Endometrial microvascular endothelial cells (primary cell): Measurements from ENCODE around the gene SHD. TPM values are rescaled to one million over a fixed set of nuclear protein-coding genes. Genes with fewer than 3 reads are reported as not detected.

Source experiments
- in situ Hi-C: cut with HindIII; loops from 2 replicates; pipeline ENCODE4 v1.10.0; 2017; ENCODE audit warnings: low sequenced_read_pairs, low pct_unique_long_range_greater_than_20kb; ENCODE audit errors: inconsistent ontology term
- total RNA-seq: library from RNA; depleted of rRNA; stranded (reverse); fragments of >200 nt; gene quantifications from one replicate; pipeline ENCODE4 v1.2.3, GENCODE V29; 2015; ENCODE audit errors: inconsistent ontology term

SHD gene
- total RNA-seq, 1 donor from 2014 or later, result not detected

DNA sequence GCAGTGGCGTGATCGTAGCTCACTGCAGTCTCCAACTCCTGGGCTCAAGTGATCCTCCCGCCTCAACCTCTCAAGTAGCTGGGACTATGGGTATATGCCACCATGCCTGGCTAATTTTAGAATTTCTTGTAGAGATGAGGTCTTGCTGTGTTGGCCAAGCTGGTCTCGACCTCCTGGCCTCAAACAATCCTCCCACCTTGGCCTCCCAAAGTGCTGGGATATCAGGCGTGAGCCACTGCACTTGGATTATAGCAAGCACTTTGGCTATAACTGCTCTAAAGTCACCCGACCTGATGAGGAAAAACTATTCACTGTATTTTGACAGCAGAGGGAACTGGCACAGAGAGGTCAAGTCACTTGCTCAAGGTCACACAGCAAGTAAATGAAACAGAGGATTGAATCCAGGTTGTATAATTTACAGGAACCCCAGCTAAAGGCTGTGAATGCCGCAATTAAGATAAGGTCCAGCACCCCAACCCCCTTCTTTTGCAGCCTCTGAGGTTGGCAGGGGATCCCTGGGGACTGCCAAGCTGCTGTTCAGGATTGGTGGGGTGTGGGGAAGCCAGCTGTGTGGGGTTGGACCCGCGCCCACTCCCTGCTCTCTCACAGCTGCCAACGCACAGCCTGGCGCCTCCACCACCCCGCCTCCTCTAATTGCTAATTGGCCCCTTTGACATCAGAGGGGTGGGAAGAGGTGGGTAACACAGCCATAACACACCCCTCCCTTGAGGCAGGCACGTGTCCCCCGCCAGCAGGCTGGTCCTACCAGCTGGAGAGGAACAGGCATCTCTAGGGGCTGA, 17.1 kb downstream of the SHD start:
- in situ Hi-C loops, result no loop called here

DNA sequence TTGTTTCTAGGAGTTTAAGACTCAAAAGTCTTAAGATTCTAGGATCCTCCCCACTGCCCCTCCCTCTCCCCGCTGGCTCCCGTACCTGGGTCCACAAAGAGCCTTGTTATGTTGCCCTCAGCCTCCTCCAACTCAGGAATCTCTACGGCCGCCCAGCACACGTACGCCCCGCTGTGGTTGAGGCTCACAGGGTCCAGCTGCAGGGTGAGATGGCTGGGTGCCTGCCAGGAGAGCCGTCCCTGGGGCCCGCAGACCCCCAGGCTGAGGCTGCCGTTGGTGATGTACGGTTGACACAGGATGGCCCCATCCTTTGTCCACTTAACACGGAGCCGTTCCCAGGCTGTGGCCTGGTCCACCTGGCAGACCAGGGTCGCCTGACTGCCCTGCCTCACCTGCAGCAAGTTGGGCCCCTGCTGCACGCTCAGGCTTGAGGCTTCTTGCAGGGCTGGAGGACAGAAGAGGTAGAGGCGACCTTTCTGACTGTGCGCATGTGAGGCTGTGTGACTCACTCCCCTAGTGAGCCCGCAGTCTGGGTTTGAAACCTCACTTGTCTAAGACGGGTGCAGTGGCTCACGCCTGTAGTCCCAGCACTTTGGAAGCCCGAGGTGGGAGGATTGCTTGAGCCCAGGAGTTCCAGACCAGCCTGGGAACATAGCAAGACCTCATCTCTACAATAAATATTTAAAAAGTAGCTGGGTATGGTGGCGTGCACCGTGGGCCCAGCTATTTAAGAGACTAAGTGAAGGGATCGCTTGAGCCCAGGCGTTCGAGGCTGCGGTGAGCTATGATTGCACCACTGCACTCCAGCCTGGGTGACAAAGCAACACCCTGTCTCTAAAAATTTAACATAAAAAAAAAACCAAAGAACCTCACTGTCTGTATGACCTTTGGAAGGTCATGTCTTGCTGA, 19.1 kb downstream of the SHD start:
- in situ Hi-C loops, result no loop called here

DNA sequence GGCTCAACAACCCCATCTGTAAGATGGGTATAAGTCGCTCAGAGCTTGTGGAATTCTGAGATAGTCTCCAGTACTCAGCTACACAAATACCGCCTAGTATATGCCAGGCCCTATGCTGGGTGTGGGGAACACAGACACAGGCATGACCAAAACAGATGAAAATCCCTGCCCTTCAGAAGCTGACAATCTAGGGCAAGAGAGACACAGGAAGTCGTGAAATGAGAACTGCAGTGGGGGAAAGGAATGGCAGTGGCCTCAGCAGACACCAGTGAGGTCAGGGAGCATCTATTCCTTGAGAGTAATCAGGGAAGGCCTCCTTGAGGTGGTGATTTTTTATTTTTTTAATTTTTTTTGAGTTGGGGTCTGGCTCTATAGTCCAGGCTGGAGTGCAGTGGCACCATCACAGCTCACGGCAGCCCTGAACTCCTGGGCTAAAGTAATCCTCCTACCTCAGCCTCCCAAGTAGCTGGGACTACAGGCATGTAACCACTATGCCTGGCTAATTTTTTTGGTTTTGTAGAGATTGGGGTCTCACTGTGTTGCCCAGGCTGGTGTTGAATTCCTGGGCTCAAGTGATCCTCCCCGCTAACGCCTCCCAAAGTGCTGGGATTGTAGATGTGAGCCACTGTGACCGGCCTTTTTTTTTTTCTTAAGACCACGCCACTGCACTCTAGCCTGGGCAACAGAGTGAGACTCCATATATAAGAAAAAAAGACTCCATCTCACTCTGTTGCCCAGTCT, 19.9 kb downstream of the SHD start:
- in situ Hi-C loops, result no loop called here

DNA sequence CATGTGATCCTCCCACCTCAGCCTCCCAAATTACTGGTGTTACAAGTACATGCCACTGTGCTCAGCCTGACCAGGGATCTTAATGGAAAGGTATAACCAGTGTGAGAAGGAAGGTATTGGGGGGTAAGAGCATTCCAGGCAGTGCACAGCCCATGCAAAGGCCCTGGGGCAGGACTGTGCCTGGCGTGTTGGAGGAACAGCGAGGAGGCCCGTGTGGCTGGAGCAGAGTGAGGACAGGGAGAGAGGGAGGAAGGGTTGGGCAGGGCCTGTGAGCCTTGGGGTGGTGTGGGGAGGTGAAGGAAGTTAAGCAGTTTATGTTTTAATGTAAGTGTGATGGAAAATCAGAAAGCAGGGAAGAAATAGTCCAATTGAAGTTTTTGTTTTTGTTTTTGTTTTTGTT, 21.5 kb downstream of the SHD start:
- in situ Hi-C loops, result no loop called here

DNA sequence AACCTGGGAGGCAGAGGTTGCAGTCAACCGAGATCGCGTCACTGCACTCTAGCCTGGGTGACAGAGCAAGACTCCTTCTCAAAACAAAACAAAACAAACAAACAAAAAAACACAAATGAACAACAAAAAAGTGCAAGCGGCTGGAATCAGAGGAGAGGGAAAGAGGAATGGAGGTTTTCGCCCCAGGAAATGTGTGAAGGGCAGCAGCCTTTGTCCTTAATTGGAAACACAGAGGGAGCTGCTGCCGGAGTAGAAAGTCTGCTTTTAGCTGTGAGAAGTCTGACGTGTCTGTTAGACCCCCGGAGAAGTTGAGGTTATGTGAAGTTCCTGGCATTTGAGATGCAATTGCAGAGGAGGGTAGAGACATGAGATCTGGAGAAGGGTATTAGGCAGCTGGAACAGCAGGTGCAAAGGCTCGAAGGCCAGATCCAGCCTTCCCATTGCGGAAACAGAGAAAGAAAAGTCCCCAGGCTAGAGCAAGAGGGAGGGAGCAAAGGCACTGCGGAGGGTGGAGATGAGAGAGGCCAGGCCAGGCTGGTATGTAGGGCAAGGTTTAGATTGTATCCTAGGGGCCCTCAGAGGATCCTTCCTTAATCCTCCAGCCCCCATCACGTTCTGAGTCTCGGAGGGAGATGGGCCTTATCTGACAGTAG, 22.6 kb downstream of the SHD start:
- in situ Hi-C loops, result no loop called here

DNA sequence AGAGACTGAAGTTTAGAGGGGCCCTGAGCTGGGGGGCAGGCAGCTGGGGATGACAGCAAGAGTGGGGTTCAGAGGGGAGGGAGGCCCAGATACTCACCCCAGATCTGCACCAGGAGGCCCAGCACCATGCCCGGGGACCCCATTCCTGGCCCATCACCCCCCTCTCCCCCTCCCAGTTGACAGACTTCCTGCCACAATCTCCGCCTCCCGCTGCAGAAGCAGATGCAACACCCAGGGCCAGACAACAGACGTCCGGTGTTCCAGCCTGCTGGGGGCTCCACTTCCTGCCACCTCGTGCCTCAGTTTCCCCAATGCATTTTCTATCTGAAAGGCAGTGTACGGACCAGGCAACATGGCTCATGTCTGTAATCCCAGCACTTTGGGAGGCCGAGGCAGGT, 23.2 kb downstream of the SHD start, which contains the start of gene TMIGD2:
Gene TMIGD2, minus strand, starts transcription at position 147 of the 398 bp plus-strand sequence. Its CDS starts 4 bp downstream, at position 143.
- in situ Hi-C loops, result no loop called here

DNA sequence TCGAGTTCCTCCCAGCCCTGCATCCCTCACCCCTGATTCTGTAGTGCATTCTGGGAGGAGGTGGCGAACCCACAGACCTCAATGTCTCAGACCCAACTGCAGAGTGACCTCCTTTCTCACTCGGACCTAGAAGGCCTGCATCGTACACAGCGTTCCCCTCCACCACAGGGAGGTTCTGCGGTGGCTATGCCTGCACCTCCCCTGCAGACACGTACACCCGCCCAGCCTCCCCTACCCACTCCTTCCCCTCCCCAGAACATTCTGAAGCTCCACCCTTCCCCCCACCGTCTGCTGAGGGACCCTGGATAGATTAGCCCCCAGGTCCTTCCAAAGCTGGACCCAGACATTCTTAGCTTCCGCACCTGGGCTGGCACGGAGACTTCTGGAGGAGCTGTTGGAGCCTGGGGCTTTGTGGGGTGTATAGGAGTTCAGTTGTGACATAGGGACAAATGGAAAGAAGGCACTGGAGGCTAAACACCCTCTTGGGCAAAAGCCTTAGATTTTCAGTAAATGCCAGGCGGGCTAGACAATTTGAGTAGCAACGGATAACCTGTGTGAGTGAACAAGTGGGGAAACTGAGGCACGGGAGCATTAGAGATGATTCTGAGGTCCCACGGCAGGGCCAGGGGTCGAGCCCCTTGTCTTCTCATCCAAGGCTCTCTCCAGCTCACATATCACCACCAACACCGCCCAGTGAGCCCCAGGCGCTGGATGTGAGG, 24.9 kb downstream of the SHD start:
- in situ Hi-C loops, result no loop called here

DNA sequence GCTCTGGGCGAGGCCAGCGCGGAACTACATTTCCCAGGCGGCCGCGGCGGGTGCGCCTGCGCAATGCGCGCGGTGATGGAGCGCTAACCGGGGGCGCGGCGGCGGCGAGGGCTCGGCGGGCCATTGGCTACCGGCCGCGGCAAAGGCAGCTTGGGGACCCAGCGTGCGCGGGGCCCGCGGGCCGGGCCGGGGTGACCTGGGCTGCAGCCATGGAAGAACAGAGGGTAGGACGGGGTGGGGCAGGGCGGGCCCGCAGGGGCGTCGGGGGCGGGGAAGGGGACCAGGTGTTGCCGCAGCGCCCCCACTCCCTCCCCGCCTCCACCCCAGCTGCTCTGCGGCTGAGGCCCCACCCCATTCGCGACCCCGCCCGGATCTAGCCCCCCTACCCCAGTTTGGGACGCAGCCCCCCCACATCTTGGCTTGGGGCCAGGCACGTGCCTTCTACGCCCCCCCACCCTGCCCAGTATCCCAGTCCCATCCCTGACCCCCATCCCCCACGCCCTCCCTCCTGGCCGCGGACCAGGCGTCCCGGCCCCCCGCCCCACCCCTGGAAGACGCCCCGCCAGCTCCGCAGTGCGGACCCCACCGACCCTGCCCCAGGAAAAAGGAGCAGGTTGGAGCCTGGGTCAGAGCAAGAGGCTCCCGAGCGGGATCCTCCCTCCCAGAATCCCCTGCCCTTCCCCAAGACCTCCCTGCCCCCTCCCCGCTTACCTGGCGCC, 25.6 kb downstream of the SHD start, which contains the start of gene FSD1:
Gene FSD1, plus strand, starts transcription at position 61 of the 719 bp plus-strand sequence. Its CDS starts 149 bp downstream, at position 210.
- in situ Hi-C loops, result no loop called here

DNA sequence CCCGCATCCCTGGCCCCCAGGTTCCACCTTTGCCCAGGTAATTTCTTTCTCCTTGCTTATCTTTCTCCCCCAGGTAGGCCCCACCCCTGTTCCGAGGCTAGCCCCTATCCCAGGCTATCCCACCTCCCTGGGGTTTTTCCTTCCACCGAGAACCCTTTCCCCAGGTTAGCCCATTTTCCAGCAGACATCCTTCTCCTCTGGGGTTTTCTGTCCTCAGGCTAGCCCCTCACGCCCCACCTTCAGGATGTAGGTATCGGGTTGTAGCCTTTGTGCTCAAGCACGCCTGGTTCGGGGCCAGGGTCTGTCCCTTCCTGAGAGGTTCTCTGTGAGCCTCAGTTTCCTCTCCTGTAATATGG, 26.2 kb downstream of the SHD start:
- in situ Hi-C loops, result no loop called here

DNA sequence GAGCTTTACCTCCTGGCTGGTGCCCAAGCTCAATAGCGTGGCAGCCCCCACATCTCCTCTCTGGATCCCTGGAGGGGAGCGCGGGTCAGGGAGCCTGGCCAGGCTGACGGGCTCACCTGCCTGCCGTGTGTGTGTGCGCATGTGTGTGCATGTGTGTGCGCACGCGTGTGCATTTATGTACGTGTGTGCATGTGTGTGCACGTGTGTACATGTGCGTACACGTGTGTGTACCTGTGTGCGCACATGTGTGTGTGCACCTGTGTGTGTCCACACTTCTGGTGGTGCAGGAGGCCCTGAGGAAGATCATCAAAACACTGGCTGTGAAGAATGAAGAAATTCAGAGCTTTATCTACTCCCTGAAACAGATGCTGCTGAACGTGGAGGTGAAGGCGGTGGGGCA, 26.6 kb downstream of the SHD start:
- in situ Hi-C loops, result no loop called here

DNA sequence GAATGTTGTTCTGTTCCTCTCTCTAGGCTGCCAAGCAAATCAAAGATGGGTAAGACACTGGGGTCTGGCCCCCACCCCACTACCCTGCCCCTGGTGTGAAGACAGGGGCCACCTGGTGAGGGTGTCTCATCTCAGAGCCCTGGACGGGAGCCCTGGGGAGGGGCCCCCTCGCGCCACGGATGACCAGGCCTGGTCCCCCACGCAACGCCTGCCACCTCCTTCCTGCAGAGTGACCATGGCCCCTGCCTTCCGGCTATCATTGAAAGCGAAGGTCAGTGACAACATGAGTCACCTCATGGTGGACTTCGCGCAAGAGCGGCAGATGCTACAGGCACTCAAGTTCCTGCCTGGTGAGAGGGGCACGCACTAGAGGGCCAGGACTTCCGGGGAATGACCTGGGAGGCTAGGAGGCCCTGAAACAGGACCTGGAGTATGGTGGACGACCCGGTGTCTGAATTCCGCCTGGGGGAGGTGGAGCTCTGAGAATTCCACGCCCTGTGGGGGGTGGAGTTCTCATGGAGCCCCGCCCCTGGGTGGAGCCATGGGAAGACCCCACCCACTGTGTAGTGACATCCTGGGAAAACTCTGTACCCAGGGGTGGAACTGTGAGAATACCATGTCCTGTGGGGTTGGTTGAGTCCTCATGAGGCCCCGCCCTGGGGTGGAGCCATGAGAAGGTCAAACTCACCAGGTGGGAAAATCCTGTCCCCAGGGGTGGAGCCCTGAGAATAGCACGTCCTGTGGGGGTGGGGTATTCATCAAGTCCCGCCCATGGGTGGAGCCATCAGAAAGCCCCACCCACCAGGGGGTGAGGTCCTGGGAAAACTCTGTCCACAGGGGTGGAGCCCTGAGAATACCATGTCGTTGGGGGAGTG, 31.4 kb downstream of the SHD start:
- in situ Hi-C loops, result no loop called here

DNA sequence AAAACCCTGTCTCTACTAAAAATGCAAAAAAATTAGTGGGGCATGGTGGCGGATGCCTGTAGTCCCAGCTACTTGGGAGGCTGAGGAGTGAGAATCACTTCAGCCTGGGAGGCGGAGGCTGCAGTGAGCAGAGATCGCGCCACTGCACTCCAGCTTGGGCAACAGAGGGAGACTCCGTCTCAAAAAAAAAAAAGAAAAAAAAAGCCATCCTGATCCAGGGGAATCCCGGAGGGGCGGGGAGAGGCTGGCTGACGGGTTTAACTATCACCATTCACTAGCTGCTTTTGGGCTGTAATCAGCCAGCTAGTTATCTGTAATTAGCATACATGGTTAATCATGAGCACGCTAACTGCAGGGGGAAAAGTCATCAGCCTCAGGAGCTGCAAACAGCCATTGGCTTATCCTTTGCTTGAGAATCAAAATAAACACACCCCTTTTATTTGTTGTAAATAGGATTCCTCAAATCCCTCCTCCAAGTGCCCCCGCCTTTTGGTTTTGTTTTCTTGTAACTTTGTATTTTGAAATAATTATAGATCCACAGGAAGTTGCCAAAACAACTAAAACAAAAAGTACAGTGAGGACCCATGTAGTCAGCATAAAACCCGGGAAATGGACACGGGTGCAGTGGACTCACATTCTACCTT, 34.9 kb downstream of the SHD start:
- in situ Hi-C loops, result no loop called here

DNA sequence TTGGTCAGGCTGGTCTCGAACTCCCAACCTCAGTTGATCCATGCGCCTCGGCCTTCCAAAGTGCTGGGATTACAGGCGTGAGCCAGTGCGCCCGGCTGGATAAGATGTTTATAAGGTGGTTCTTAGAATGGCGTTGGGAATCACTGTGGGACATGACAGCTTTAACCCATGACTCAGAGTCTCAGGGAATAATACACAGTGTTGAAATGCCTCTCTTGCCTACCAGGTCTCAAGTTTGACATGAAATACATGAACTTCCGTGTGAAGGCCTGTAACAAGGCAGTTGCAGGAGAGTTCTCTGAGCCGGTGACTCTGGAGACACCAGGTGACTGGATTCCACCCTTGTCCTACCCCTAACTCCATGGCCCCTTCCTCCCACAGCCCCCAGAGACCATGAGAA, 37.9 kb downstream of the SHD start:
- in situ Hi-C loops, result no loop called here

DNA sequence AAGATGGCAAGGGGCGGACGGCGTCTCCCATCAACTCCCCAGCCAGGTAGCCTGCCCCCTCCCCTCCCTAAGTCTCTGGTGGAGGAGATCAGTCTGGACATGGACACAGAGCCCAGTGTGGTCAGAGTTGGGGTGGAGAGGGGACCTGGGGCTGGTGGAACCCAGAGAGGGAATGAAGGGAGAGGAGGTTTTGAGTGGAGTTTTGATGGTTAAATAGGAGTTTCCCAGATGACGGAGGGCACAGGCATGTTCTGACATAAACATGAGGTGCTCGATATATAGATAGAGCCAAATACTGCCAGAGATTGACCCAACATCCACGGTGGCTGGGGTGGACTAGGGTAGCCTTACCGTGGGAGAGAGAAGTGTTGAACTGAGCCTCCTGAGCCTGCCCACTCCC, 39.4 kb downstream of the SHD start:
- in situ Hi-C loops, result no loop called here

DNA sequence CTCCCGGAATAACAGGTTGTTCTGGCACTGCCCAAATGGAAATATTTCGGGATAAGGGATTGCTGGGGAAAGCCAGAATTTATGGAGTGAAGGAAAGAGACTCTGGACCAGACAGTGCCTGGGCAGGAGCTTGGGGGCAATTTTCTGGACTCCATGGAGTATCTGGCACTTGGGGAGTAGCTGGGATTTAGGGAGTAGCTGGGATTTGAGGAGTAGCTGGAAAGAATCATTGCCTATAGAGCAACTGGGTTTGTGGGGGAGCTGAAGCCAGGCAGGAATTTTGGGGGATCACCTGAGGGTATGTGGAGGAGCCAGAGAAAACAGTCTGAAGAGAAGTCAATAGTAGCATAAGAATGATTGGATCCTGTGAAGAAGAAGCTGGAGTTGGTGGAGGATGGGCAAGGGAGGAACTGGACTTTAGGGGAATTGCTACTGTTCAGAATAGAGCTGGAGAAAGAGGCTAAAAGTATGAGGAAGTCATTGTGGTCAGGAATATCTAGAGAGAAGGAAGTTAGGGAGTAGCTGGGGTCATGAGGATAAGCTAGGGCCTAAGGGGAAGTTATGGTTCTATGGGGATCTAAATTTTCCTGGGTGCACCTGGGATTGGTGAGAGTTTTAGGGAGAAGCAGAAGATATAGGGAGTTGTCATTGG, 40.1 kb downstream of the SHD start:
- in situ Hi-C loops, result no loop called here

DNA sequence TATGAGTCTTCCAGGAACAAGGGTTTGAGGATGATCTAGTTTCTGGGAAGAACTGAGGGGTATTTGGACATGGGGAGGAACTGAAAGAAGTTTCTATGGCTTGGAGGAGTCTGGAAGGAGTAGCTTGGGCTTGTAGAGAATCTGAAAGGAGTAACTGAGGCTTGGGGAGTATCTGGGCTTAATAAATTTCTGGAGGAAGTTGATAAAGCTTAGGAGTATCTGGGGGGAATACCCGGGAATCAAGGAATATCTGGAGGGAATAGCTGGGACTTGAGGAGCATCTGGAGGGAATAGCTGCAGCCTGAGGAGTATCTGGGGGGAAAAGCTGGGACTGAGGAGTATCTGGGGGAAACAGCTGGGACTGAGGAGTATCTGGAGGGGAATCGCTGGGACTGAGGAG, 41.4 kb downstream of the SHD start:
- in situ Hi-C loops, result no loop called here
